ENCODE data around the gene TMEM175.

DNA sequence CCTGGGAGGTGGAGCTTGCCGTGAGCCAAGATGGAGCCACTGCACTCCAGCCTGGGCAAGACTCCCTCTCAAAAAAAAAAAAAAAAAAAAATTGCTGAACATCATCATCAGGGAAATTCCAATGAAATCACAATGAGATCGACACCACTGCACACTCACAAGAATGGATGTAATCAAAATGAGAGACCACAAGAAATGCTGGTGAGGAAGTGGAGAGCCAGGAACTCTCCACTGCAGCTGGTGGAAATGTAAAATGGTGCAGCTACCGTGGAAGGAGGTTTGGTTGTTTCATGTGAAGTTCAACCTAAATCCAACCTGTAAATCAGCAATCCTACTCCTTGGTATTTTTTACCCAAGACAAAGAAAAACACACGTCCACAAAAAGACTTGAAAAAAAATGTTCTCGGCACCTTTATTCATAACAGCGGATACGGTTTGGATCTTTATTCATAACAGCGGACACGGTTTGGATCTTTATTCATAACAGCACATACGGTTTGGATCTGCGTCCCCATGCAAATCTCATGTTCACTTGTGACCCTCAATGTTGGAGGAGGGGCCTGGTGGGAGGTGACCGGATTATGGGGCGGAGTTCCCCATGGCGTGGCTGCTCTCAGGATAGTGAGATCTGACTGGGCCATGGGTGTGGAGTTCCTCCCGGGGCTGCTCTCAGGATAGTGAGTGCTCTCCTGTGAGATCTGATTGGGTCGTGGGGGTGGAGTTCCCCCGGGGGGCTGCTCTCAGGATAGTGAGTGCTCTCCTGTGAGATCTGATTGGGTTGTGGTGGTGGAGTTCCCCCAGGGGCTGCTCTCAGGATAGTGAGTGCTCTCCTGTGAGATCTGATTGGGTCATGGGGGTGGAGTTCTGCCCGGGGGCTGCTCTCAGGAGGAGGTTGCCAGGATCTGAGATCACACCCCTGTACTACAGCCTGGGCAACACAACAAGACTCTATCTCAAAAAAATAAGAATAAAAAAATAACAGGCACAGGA is 7.9 kb upstream of the TMEM175 start:
- TF ChIP-seq TCF7L2 (IDR thresholded peaks at IDR 0.05; ENCODE audit: low read depth, low read length) (no peak), MEIS2 (IDR thresholded peaks at IDR 0.05; ENCODE audit: partially characterized antibody) (no peak), TAF1 (IDR thresholded peaks at IDR 0.05; ENCODE audit: control insufficient read depth, extremely low read depth, insufficient read depth, low read length, severe bottlenecking) (no peak)
- TF ChIP-seq, protein P1, sequence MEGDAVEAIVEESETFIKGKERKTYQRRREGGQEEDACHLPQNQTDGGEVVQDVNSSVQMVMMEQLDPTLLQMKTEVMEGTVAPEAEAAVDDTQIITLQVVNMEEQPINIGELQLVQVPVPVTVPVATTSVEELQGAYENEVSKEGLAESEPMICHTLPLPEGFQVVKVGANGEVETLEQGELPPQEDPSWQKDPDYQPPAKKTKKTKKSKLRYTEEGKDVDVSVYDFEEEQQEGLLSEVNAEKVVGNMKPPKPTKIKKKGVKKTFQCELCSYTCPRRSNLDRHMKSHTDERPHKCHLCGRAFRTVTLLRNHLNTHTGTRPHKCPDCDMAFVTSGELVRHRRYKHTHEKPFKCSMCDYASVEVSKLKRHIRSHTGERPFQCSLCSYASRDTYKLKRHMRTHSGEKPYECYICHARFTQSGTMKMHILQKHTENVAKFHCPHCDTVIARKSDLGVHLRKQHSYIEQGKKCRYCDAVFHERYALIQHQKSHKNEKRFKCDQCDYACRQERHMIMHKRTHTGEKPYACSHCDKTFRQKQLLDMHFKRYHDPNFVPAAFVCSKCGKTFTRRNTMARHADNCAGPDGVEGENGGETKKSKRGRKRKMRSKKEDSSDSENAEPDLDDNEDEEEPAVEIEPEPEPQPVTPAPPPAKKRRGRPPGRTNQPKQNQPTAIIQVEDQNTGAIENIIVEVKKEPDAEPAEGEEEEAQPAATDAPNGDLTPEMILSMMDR (IDR thresholded peaks at IDR 0.05 in 2 of 3, conservative IDR thresholded peaks at IDR 0.05 in 1 of 3; ENCODE audit: insufficient read depth in 2 of 3, low read depth in 1 of 3, low read length in 3 of 3) = no peak

Measured in K562 (cell line).